ENCODE measurements around the gene BICC1. TPM values are rescaled to one million over a fixed set of nuclear protein-coding genes. Genes with fewer than 3 reads are reported as not detected.

The BICC1 gene
- total and polyA plus RNA-seq, 2 of the 8 experiments (the other 6 are each of a cell fraction or from before 2014, with no cell fraction given): 0.20 to 0.73 TPM

- no peak for TF ChIP-seq JUN (IDR thresholded peaks at IDR 0.05; ENCODE audit: low read depth, low read length)
- TF ChIP-seq NANOG (IDR thresholded peaks at IDR 0.05; ENCODE audit: insufficient read depth, low read depth, low read length, poor library complexity, severe bottlenecking): no peak
- TF ChIP-seq POLR2A (IDR thresholded peaks at IDR 0.05; ENCODE audit: control extremely low read depth in 1 of 2, low read depth in 2 of 2, low read length in 2 of 2): no peak
- no peak for TF ChIP-seq SIN3A (conservative IDR thresholded peaks at IDR 0.05 in 1 of 2, IDR thresholded peaks at IDR 0.05 in 1 of 2; ENCODE audit: low read depth in 1 of 2, low read length in 2 of 2)
- no peak for TF ChIP-seq CREB1 (IDR thresholded peaks at IDR 0.05)
- no peak for TF ChIP-seq JUND (IDR thresholded peaks at IDR 0.05; ENCODE audit: low read length)
- no peak for TF ChIP-seq MAFK (IDR thresholded peaks at IDR 0.05; ENCODE audit: low read depth, low read length)
- no peak for TF ChIP-seq YY1 (IDR thresholded peaks at IDR 0.05; ENCODE audit: low read depth, low read length)
Measured at GRCh38 chr10:58873161-58873560, 360.5 kb downstream of the BICC1 start (continued).

Other genes with a start within 250 kb of the BICC1 start
- gene IPMK, start 245.0 kb upstream of the BICC1 start, total RNA-seq (2021; fragmentation: NEBNext Ultra II Directional; extraction: Animal tissue kit (Norgen Biotek cat#: 25700)): 7.4 and 7.8 TPM in 2 replicates
- gene IPMK, start 245.0 kb upstream of the BICC1 start, polyA plus RNA-seq (2011; rRNA removed): 0.97 and 1.3 TPM in 2 replicates
- 41.3 and 43.2 TPM in 2 replicates for gene CISD1, start 243.7 kb upstream of the BICC1 start, total RNA-seq (2021; fragmentation: NEBNext Ultra II Directional; extraction: Animal tissue kit (Norgen Biotek cat#: 25700))
- gene CISD1, start 243.7 kb upstream of the BICC1 start, polyA plus RNA-seq (2011; rRNA removed): 10.0 and 22.6 TPM in 2 replicates
- 30.4 and 33.5 TPM in 2 replicates for gene UBE2D1, start 177.9 kb upstream of the BICC1 start, total RNA-seq (2021; fragmentation: NEBNext Ultra II Directional; extraction: Animal tissue kit (Norgen Biotek cat#: 25700))
- 14.8 and 21.2 TPM in 2 replicates for gene UBE2D1, start 177.9 kb upstream of the BICC1 start, polyA plus RNA-seq (2011; rRNA removed)
- gene TFAM, start 127.5 kb upstream of the BICC1 start, total RNA-seq (2021; fragmentation: NEBNext Ultra II Directional; extraction: Animal tissue kit (Norgen Biotek cat#: 25700)): 97.3 and 97.5 TPM in 2 replicates
- 29.3 and 34.0 TPM in 2 replicates for gene TFAM, start 127.5 kb upstream of the BICC1 start, polyA plus RNA-seq (2011; rRNA removed)